IPS DF 4.7 (cell line): Measurements from ENCODE around the gene SLC4A2.

Experiments used
- DNase-seq: peaks from one replicate; pipeline ENCODE4 v3.0.0-alpha.2; 2013; ENCODE audit warnings: low spot score; ENCODE audit errors: extremely low read depth

Gene SLC4A2

GRCh38 chr7:151091431-151091830 is 32.0 kb downstream of the SLC4A2 start:
- DNase-seq = no peak

GRCh38 chr7:151091988-151092387 is 32.6 kb downstream of the SLC4A2 start:
- no peak for DNase-seq

GRCh38 chr7:151093748-151094147 is 34.4 kb downstream of the SLC4A2 start:
- DNase-seq = no peak

GRCh38 chr7:151094675-151095074 is 35.3 kb downstream of the SLC4A2 start:
- no peak for DNase-seq

- no peak for DNase-seq
These were observed 35.9 kb downstream of the SLC4A2 start for GRCh38 chr7:151095123-151095797.

GRCh38 chr7:151095828-151096475 is 36.6 kb downstream of the SLC4A2 start:
- no peak for DNase-seq

- no peak for DNase-seq
These were observed 40.3 kb downstream of the SLC4A2 start for GRCh38 chr7:151099486-151100211.

- no peak for DNase-seq
These were observed 41.5 kb downstream of the SLC4A2 start for GRCh38 chr7:151100921-151101320.

- DNase-seq = no peak
These were observed 42.4 kb downstream of the SLC4A2 start for GRCh38 chr7:151101621-151102396.

- DNase-seq = no peak
These were observed 43.6 kb downstream of the SLC4A2 start for GRCh38 chr7:151102991-151103390.

GRCh38 chr7:151103973-151104372 is 44.6 kb downstream of the SLC4A2 start:
- DNase-seq = no peak

- DNase-seq = no peak
These were observed 45.2 kb downstream of the SLC4A2 start for GRCh38 chr7:151104411-151105235.

GRCh38 chr7:151107882-151108281 is 48.5 kb downstream of the SLC4A2 start:
- DNase-seq = no peak

- no peak for DNase-seq
These were observed 50.0 kb downstream of the SLC4A2 start for GRCh38 chr7:151109094-151110048.

GRCh38 chr7:151110236-151110940 is 51.0 kb downstream of the SLC4A2 start:
- DNase-seq = no peak

- no peak for DNase-seq
These were observed 51.7 kb downstream of the SLC4A2 start for GRCh38 chr7:151110941-151111645.

- DNase-seq = no peak
These were observed 54.2 kb downstream of the SLC4A2 start for GRCh38 chr7:151113344-151114150.
